ENCODE measurements around the gene PHGDH.

DNA sequence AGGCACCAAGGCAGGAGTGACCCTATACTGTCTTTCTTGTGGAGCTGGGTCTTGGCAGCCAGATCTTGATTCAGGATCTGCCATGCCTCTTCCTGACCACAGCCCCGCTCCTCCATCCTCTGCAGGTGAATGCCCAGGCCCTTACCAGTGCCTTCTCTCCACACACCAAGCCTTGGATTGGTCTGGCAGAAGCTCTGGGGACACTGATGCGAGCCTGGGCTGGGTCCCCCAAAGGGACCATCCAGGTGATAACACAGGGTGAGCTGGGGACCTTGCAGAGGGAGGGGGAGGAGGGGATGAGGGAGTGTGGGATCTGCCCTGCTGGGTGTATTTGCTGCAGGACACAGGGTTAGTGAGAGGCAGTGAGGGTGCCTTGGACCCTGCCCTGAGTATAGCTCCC is 28.5 kb downstream of the PHGDH start:
- TF ChIP-seq CTCF (IDR thresholded peaks at IDR 0.05 in 4 of 5, conservative IDR thresholded peaks at IDR 0.05 in 1 of 5) (no peak), POLR2A (IDR thresholded peaks at IDR 0.05) (no peak)

All from gastrocnemius medialis (tissue), 4 donors.